ENCODE measurements around the gene CADM1.

CADM1 gene

GRCh38 chr11:115158053-115158452 lies 346.2 kb downstream of the CADM1 start:
- no peak for DNase-seq

GRCh38 chr11:115157247-115157646 lies 347.0 kb downstream of the CADM1 start:
- DNase-seq: no peak

- DNase-seq: no peak
Measured at GRCh38 chr11:115155978-115156377, 348.2 kb downstream of the CADM1 start.

GRCh38 chr11:115155320-115155719 lies 348.9 kb downstream of the CADM1 start:
- no peak for DNase-seq

GRCh38 chr11:115154355-115154736 lies 349.9 kb downstream of the CADM1 start:
- no peak for DNase-seq

GRCh38 chr11:115153731-115154354 lies 350.4 kb downstream of the CADM1 start:
- DNase-seq: no peak

- peak in 5 of 56 donors; percentile 8 to 46 (median 24) for DNase-seq
Measured at GRCh38 chr11:115153135-115153534, 351.1 kb downstream of the CADM1 start.

- no peak for DNase-seq
Measured at GRCh38 chr11:115151010-115151409, 353.2 kb downstream of the CADM1 start.

GRCh38 chr11:115148691-115149090 lies 355.5 kb downstream of the CADM1 start:
- peak in 1 of 56 donors; percentile 46 for DNase-seq

- peak in 1 of 56 donors; percentile 34 for DNase-seq
Measured at GRCh38 chr11:115148101-115148500, 356.1 kb downstream of the CADM1 start.

- no peak for DNase-seq
Measured at GRCh38 chr11:115147243-115147807, 356.9 kb downstream of the CADM1 start.

GRCh38 chr11:115146425-115146824 lies 357.8 kb downstream of the CADM1 start:
- no peak for DNase-seq

- no peak for DNase-seq
Measured at GRCh38 chr11:115145324-115145723, 358.9 kb downstream of the CADM1 start.

- DNase-seq: no peak
Measured at GRCh38 chr11:115144914-115145313, 359.3 kb downstream of the CADM1 start.

GRCh38 chr11:115144014-115144413 lies 360.2 kb downstream of the CADM1 start:
- no peak for DNase-seq

GRCh38 chr11:115141231-115142114 lies 362.7 kb downstream of the CADM1 start:
- no peak for DNase-seq

- no peak for DNase-seq
Measured at GRCh38 chr11:115135936-115136335, 368.3 kb downstream of the CADM1 start.

GRCh38 chr11:115134926-115135325 lies 369.3 kb downstream of the CADM1 start:
- no peak for DNase-seq

GRCh38 chr11:115133475-115134209 lies 370.6 kb downstream of the CADM1 start:
- DNase-seq: peak in 2 of 56 donors; percentile 2 to 6

- DNase-seq: no peak
Measured at GRCh38 chr11:115132436-115133228, 371.6 kb downstream of the CADM1 start.
